BJ (cell line): ENCODE data around the gene ATL1. TPM values are rescaled to one million over a fixed set of nuclear protein-coding genes. Genes with fewer than 3 reads are reported as not detected.
A peak's percentile ranks its signal among the peaks of the same experiment; 100 is the strongest.
"Not testable (repeated sequence)": the region's sequence is repeated elsewhere in the genome, so short reads cannot be mapped to it uniquely, and the experiment has no call there.

ENCODE experiments used
- CTCF ChIA-PET: fragments of 350-600 bp; formaldehyde crosslinking; extraction: SDS; loops from one replicate; lab custom pipeline; 2021; ENCODE audit warnings: antibody characterized with exemption, inconsistent platforms; lab: Yijun Ruan, JAX
- POLR2A ChIA-PET: fragments of 300-600 bp; sonication (Branson Sonifier 250); formaldehyde crosslinking; extraction: SDS; loops from one replicate; lab custom pipeline; 2021; ENCODE audit warnings: antibody characterized with exemption; lab: Charles Lee
- DNase-seq: peaks from one replicate; pipeline ENCODE4 v3.0.0-alpha.2; 2011; ENCODE audit warnings: low read depth
- H3K27me3 ChIP-seq: 2 replicates; pipeline ENCODE4 v1.6.0; 2011; ENCODE audit warnings: low read length; ENCODE audit not compliant: control insufficient read depth, insufficient read depth
- H3K36me3 ChIP-seq: 2 replicates; pipeline ENCODE4 v1.5.1; 2011; ENCODE audit warnings: low read length; ENCODE audit not compliant: control insufficient read depth, insufficient read depth
- H3K4me3 ChIP-seq: 2 replicates; pipeline ENCODE4 v1.5.1; 2011; ENCODE audit warnings: low read depth, mild to moderate bottlenecking, control low read depth, low read length
- CTCF ChIP-seq: IDR thresholded peaks from 2 replicates; pipeline ENCODE4 v1.5.1; 2011; ENCODE audit warnings: low read depth, mild to moderate bottlenecking, control low read depth, inconsistent platforms, low read length, moderate library complexity; ENCODE audit not compliant: insufficient read depth
- polyA plus RNA-seq: library from polyadenylated mRNA; depleted of rRNA; stranded (reverse); fragments of >200 nt; gene quantifications from 2 replicates; pipeline ENCODE4 v1.2.3, GENCODE V29; 2011

The ATL1 gene
- polyA plus RNA-seq, 1 experiment = 4.5 TPM

- ChIA-PET POLR2A (no interaction called here), CTCF (interaction anchor here (0.8 to 8.9 kb wide), 16 partner anchors 11 to 318 kb away, joined by 3 to 117 read pairs (median 4); partner anchors contain the start of genes ATL1 and MAP4K5)
- Histone ChIP-seq H3K27me3 (peaks cover 2% of the 10 kb centered on the region), H3K36me3 (no peaks in the 10 kb centered on the region), H3K4me3 (no peak overlapping the region)
- TF ChIP-seq CTCF = peak; percentile 54
- no peak for DNase-seq
These were observed 17.0 kb upstream of the ATL1 start for GRCh38 chr14:50542941-50543418.

GRCh38 chr14:50544911-50545310, 15.0 kb upstream of the ATL1 start:
- Histone ChIP-seq H3K27me3 (peaks cover 4% of the 10 kb centered on the region), H3K4me3 (no peak overlapping the region), H3K36me3 (no peaks in the 10 kb centered on the region)
- no peak for TF ChIP-seq CTCF
- ChIA-PET POLR2A (no interaction called here), CTCF (interaction anchor here (1.5 to 8.9 kb wide), 3 partner anchors 9 to 315 kb away, joined by 6 to 117 read pairs (median 7); no protein-coding TSS in a partner anchor)
- DNase-seq = no peak

- POLR2A ChIA-PET = interaction anchor here (0.6 kb wide), 1 partner anchor 852 kb away, joined by 4 read pairs; no protein-coding TSS in a partner anchor
- CTCF ChIA-PET = interaction anchor here (0.8 to 8.9 kb wide), 4 partner anchors 8 to 315 kb away, joined by 3 to 117 read pairs (median 6); no protein-coding TSS in a partner anchor
- DNase-seq = no peak
These were observed 14.3 kb upstream of the ATL1 start for GRCh38 chr14:50545618-50546017.

GRCh38 chr14:50550294-50550693, 9.7 kb upstream of the ATL1 start:
- H3K27me3 ChIP-seq = peaks cover 4% of the 10 kb centered on the region
- TF ChIP-seq CTCF = no peak
- no peak overlapping the region for H3K4me3 ChIP-seq
- DNase-seq = no peak
- ChIA-PET CTCF (interaction anchor here (1.6 kb wide), 1 partner anchor 12 kb away, joined by 3 read pairs; no protein-coding TSS in a partner anchor), POLR2A (no interaction called here)
- H3K36me3 ChIP-seq = no peaks in the 10 kb centered on the region

More at GRCh38 chr14:50545618-50546017, 14.3 kb upstream of the ATL1 start:
- no peak for TF ChIP-seq CTCF
- H3K27me3 ChIP-seq = peaks cover 5% of the 10 kb centered on the region
- H3K4me3 ChIP-seq = no peak overlapping the region
- H3K36me3 ChIP-seq = no peaks in the 10 kb centered on the region

GRCh38 chr14:50551877-50552276, 8.1 kb upstream of the ATL1 start:
- CTCF ChIA-PET = no interaction called here

GRCh38 chr14:50552796-50553195, 7.1 kb upstream of the ATL1 start:
- DNase-seq, H3K27me3 ChIP-seq, H3K36me3 ChIP-seq, POLR2A ChIA-PET, H3K4me3 ChIP-seq: not testable (repeated sequence)
- CTCF ChIA-PET = interaction anchor here (1.7 kb wide), 1 partner anchor 8 kb away, joined by 7 read pairs; no protein-coding TSS in a partner anchor

More at GRCh38 chr14:50551877-50552276, 8.1 kb upstream of the ATL1 start:
- H3K27me3 ChIP-seq = peaks cover 4% of the 10 kb centered on the region
- no peak for TF ChIP-seq CTCF
- no peaks in the 10 kb centered on the region for H3K36me3 ChIP-seq
- POLR2A ChIA-PET = no interaction called here
- DNase-seq = no peak
- H3K4me3 ChIP-seq = no peak overlapping the region
